ENCODE results near the gene SH3RF3.

Gene SH3RF3

DNA sequence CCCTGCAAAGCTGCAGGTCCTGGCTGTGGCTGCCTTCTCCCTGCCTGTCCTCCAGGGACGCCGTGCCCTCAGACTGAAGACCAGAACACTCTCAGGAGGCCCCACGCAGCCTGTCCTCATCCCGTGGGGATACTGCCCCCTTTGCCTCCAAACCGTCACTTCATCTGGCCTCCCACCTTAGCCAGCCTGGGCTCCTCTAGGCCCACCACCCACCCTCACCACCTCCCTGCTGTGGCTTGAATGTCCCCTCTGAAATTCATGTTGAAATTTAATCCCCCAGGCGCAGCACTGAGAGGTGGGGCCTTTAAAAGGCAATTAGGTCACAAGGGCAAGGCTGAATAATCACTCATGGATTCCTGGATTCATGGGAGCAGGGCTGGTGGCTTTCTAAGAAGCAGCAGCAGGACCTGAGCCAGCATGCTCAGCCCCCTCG lies 286.6 kb downstream of the SH3RF3 start:
- DNase-seq (ENCODE audit: low read depth in 2 of 2): no peak

DNA sequence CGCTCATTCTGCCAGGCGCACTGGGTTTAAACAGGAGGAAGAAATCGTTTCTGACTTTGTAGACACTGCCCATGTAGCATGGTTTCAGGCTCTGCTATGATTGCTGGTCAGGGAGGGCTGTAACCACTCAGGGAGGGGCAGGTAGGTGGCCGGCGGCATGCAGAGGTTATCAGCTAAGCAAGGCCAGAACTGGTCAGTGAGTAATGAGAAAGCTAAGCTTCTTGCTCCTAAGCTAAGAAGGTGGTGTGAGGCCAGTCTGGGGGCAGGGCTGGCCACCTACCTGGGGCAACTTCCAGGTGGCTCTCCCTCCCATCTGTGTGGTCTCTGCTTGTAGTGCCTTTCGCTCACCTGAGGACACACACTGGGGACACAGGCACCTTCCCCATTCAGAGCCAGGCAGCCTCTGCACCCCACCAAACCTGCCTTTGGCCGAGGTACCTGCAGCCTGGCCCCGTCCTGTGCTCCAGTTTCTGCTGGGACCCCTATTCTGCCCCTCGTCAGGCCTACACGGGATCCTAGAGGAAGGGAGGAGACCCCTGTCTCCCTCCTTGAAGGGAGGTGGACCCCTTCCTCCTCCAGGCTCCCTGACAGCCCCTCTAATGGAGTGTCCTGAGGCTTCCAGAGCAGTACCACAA lies 288.8 kb downstream of the SH3RF3 start:
- no peak for DNase-seq (ENCODE audit: low read depth in 2 of 2)

DNA sequence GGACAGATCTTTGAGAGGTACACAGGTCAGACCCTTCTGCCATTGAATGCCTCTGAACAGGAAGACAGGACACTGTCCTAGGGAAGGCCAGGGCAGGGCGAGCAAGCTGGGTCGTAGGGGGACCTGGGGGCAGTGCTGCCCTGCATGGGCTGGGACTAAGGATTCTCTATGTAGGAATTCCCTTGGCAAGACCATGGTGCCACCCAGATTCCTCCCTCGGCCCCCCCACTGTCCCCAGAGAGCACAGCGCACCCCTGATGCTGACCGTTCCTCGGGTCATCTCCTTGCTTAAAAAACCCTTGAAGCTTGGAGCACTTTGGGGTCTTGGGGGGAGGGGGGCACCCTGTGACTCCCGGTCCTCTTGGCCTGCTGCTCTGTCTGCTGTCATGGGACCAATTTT lies 289.7 kb downstream of the SH3RF3 start:
- no peak for DNase-seq (ENCODE audit: low read depth in 2 of 2)

DNA sequence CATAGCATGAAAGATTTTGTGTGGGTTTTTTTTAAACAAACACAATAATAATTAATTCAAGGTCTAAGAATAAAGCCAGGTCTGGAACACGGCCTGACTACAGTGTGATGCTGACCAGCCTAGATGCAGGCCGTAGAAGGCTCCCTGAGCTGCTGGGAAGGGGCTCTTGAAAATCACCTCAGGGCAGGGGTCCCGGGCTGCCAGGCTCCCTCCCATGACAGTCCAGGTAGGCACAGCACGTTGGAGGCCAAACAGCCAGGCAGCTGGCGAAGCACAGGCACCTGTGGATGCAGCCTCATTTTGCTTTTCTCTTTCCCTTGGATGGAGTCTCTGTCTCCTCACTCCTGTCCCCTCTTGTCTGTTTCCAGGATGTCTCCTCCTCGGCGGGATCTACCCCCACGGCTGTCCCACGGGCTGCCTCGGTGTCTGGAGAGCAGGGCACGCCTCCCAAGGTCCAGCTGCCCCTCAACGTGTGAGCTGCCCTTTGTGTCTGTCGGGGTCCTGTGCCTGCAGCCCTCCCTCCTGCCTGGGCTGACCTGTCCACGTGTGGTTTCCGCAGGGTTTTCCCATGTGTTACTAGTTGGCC lies 290.3 kb downstream of the SH3RF3 start:
- no peak for DNase-seq (ENCODE audit: low read depth in 2 of 2)

DNA sequence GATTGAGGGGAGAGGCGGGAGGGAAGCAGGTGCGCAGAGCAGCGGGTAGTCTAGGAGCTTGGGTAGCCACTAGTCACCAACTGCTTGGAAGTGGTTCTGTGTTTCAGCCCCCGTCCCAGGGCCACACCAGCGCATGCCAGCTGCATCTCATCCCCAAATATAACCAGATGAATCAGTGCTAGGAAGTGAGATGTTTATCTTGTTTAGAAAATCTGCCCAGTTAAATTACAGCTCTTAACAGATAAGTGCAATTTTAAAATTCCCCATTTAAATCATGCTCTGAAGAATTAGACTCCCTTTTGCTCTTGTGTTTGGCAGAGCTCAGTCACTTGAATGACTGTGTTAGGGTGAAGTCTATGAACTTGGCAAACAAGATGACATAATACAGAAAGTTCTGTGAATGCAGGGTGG lies 291.0 kb downstream of the SH3RF3 start:
- no peak for DNase-seq (ENCODE audit: low read depth in 2 of 2)

DNA sequence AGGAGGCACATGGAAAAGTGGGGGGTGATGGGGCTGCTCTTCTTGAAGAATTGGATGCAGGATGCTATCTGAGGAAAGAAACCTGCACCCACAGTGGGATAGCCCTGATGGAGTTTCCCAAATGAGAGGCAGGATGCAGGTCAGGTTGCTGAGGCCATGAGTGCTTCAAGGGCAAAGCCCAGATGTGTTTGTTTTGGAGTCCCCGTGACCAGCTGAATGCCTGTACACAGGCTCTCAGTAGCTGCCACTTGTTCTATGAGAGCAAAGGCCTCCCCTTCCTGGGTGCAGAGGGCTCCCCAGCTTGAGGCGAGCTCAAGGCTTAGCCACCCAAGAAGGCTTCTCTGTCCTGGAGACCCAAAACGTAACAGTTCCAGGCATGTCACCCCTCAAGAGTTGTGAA lies 292.1 kb downstream of the SH3RF3 start:
- DNase-seq (ENCODE audit: low read depth in 2 of 2): no peak

DNA sequence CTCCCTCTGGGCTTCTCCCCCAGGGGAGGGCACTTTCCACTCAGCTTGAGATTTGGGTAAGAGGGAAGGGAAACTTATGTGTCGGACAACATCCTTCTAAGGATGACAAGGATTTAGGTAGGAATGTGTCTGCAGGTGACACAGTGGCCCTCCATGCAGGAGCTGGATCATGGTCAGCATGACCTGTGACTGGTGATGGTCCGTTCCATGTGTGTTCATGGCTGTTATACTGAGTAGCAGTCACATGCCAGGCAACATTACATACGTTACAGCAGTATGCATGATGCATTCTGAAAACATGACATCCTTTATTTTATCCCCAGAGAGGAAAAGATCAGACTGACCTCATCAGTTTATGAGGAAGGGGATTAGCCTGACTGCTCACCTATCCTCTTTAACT lies 292.6 kb downstream of the SH3RF3 start:
- DNase-seq (ENCODE audit: low read depth in 2 of 2): no peak

DNA sequence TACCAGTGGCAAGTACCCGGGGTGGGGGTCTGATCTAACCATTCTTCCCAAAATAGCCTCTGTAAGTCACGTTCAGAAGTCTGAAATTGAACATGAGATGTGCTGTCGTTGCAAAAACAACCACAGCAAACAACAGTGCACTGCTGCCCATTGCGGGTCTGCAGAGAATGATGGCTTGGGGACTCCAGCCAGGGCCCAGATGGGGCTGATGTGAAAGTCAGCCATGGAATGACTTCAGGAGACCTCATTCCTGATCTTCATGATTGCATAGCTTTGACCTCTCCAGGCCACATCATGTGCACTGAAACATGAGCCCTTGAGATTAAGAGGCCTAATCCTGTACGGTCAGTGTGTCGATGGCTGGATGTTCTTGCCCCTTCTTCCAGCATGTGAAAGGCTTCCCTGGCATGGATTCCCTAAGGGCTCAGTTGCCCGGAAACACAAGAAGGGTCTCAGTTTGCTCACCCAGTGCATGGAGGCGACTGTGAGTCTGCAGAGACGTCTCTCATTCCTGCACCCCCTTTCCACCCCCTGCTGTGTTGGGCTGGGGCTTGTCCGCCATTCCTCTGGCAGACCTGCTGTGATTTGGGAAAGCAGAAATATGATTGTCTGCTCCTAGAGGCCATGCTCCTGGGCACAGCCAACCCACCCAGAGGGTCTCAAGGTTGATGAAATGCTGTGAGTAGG lies 293.2 kb downstream of the SH3RF3 start:
- no peak for DNase-seq (ENCODE audit: low read depth in 2 of 2)

DNA sequence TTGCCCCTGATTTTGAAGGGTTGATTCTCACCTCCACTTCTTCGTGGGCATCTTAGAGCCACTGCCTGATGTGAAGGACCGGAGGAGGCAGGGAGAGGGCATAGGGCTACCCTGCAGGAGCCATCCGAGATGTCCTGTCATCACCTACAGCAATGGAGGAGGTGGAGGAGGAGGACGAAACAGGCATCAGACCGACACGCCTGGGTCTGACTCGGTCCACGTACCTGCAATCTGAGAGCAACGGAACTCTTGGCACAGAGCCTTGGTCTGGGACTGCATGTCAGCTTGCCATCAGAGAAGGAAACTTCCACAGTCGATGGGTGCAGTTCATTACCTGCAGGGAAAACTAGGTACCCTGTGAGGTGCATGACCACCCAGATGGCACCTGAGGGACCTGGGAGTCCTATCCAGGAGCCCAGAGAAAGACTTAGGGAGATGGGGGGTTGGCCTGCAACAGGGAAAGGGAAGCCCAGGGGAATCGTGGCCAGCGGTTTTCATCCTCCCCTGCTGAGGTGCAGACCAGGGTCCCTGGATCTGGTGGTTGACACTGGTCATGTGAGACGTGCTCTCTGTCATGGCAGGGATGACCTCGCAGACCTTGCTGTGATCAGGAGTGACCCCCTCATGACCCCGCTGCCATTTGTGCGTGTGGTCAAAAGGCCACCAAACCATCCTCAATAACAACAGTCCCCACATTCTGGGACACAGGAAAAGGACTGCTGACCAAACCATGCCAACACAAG lies 293.9 kb downstream of the SH3RF3 start:
- no peak for DNase-seq (ENCODE audit: low read depth in 2 of 2)

DNA sequence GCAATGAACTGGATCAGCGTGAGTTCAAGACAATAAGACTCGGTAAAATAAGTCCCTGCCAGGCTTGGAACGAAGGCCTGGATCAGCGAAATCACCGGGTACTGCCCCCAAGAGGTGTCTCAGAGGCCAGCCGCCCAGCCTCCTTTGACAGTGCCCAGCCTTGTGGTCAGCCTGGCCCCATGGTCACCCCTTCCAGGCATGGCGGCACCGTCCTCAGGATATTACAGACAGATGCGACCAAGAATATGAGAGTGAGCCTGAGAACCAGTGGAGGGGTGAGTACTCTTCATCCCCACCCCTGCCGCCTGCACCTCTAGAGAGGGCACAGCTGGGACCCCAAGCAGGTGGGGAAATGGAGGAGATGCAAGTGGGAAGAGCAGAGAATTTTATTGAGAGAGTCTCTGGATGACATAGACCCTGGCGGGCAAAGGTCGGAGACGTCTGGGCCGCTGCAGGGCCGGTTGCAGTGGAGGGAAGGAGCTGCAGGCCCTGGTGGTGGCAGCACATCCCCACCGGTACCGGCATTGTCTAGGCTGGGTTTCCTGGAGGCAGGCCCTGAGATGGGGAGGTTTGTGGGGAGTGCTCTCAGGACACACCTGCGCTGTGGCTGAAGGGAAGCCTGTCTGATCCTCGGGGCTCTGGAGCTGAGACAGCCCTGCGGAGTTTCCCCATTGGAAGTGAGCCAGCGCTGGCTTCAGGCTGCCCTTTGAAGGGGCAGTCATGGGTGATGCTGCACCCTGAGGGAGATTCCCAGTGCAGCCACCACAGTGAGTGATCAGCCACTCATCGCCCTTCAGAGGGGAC lies 294.8 kb downstream of the SH3RF3 start:
- no peak for DNase-seq (ENCODE audit: low read depth in 2 of 2)

DNA sequence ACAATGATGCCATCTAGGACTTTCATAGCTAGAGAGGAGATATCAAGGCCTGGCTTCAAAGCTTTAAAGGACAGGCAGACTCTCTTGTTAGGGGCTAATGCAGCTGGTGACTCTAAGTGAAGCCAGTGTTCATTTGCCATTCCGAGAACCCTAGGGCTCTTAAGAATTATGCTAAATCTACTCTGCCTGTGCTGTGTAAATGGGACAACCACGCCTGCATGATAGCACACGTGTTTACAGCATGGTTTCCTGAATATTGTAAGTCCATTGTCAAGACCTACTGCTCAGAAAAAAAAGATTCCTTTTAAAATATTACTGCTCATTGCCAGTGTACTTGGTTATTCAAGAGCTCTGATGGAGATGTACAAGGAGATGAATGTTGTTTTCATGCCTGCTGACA lies 296.4 kb downstream of the SH3RF3 start:
- no peak for DNase-seq (ENCODE audit: low read depth in 2 of 2)

DNA sequence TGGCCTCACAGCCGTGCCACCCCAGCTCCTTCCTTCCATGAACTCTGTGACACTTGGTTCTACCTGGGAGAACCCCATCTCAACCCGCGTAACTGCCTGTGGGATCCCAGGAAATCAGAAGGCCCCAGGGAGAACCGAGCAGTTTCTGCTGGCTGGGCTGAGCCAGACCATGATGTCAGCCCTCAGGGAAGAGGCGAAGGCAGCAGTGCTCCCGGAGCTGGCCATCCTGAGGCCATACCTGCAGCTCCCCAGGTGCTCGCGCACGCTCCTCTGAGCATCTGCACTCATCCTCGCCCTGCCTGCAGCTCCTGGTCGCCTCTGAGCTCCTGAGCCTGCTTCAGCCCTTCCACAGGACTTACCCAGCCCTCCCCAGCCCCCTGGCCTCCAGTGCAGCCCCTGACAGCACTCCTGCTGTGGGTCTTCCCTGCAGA lies 298.7 kb downstream of the SH3RF3 start:
- no peak for DNase-seq (ENCODE audit: low read depth in 2 of 2)

DNA sequence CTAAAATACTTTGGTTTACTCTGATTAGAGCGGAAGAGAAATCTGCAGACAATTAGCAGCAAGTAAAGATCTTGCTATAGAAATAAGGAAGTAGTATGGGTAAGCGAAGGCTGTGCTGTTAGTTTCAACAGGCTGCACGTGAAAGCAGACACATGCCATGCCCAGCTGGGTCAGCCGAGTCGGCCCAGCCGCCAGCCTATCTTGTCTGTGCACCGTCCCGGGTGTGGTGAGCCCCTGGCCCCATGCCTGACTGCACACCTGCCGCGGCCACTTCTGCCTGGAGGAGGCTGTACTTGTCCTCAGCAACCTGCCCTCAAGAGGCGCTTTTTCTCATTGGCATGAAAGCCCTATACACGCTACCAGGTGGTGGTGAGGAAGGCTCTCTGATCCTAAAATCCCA lies 299.3 kb downstream of the SH3RF3 start:
- DNase-seq (ENCODE audit: low read depth in 2 of 2): no peak

DNA sequence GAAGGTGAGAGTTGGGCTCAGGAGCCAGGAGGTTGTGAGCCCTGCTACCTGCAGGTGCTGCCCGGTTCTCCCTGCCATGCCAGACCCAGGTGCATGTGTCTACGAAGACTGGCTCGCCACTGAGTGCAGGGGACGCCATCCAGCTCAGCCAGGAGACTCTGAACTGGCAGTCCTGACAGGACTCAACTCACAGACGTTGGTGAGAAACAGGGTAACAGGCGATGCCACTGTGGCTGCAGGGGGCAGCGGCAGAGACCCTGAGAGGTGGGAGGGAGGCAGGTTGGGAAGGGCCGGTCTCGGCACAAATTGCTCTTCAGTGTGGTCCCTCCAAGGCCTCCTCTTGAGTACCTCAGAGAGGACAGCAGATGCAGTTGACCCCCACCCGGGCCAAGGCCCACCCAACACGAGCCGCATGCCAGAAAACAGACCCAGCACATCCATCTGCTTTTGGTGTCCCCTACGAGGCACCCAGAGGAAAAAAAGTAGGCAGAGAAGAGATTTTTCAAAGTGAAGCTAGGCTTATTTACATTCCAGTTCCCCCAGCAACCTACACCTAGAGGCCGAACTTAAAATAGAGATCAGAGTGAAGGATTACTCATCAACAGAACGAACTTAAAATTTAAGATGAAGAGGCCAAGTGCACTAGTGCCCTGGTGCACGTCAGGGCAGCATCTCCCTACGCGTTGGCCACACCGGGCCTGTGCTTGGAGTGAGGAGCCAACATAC lies 300.0 kb downstream of the SH3RF3 start:
- no peak for DNase-seq (ENCODE audit: low read depth in 2 of 2)

DNA sequence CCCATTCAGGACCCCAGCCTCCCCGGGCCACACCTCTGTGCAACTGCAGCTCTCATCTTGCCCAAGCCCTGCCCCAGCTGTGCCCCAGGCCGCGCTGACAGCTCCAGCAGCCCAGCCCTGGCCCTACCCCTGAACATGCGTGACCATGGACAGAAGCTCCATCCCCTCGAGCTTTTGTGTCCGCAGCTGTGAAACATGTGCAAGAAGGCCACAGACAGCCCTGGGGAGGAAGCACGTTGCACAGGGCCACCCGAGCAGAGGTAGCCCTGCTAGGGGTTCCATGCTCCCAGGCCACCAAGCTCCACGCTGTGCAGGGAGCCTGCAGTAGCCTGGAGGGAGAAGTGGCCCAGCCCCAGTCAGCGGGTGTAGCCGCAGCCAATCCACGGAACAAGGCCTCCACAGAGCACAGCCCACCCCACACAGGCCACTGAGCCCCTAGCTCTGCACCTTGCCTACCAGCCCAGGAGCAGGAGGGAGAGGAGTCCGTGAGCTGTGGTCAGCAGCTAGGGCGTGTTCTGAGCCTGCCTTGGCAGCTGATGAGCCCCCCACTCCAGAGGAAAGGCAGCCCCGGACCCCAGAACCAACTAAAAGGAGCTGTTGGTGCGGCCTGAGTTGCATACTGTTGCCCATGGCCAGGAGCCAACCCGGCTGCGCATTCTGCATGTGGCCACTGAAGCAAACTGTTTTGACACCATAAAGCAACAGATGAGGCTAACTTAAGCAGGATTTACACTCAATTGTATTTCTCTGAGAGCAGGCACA lies 300.7 kb downstream of the SH3RF3 start:
- DNase-seq (ENCODE audit: low read depth in 2 of 2): no peak

DNA sequence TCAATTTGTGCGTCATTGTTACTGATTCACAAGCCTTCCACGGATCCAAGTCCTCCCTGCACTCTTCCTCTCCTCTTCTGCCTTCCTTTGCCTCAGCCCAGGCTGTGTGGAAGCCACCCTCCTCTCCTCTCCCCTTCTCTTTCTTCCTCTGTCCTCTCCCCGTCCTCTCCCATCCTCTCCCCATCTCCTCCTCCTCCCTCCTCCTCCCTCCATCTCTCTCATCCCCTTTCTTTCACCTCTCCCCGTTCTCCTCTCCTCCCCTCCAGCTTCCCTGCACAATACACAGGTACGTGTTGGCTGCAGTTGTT lies 301.3 kb downstream of the SH3RF3 start:
- no peak for DNase-seq (ENCODE audit: low read depth in 2 of 2)

DNA sequence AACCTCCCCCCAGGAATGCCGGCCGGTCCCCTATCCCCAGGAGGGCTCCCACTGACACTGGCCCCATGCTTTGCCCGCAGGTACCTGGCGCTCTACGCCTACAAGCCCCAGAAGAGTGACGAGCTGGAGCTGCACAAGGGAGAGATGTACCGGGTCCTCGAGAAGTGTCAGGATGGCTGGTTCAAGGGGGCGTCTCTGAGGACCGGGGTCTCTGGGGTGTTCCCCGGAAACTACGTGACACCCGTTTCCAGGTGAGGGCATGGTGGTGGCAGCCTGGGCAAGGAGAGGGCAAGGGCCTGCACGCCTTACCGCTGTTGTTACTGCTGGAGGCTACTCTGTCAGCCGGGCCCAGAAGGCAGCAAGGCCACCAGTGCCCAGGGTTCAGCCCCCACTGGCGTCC lies 303.4 kb downstream of the SH3RF3 start:
- DNase-seq (ENCODE audit: low read depth in 2 of 2): no peak

DNA sequence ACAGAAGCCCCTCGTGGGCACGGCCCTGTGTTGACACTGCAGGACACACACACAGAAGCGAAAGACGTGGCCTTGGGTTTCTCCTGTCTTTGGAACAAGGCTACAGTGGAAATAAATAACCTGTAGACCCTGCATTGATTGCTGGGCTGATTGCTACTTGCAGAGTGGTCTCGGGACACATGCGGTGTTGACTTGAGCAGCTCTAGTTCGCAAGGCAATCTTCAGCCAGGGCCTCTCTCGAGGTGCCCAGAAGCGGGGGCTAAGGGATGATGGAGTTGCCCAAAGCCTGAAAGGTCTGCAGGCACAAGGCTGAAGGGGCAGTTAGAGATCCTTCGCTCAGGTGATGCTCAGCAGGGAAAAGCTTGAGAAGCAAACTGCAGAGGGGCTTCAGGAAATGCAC lies 304.5 kb downstream of the SH3RF3 start:
- DNase-seq (ENCODE audit: low read depth in 2 of 2): no peak

DNA sequence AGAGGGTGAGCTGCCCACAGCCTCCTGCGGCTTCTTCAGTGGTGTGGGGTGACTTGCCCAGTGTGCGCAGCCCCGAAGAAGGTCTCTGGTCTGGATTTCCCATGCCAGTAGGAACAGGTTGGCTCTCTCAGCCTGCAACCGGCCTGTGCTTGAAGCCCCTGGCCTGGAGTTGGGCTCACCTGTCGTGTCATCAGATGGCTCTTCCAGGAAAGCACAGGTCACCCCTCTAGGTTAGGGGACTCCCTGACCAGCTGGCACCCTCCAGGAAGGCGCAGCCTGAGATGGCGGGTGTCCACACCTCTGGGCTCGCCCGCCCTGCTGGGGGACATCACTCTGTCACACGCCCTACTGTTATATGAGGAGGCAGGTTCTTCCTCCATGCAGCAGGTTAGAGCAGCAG lies 304.9 kb downstream of the SH3RF3 start:
- no peak for DNase-seq (ENCODE audit: low read depth in 2 of 2)

DNA sequence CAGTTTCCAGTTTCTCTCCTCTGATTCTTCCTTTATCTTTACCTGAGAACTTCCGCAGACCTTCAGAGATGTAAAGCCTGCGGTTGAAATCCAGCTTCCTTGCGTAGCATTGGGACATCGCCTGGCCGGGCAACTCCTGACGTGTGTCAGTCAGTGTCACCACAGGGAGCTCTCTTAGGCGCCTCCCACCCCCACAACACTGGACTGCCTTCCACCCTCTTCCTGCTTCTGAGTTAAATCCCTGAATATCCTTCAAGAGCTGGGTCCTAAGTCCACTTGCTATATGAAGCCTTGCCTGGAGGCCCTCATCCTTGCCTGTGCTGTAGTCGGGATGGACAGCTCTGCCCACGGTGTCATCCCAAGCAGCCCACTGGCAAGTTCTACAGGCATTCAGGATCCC lies 305.3 kb downstream of the SH3RF3 start:
- DNase-seq (ENCODE audit: low read depth in 2 of 2): no peak

Measured in stimulated activated CD8-positive, alpha-beta memory T cell treated with anti-CD3 and anti-CD28 coated beads, Interleukin-2, amount 100 ng/mL, for 1 hour (primary cell).